ENCODE results near the gene IDUA. TPM values are rescaled to one million over a fixed set of nuclear protein-coding genes. Genes with fewer than 3 reads are reported as not detected.

Gene IDUA
- total RNA-seq, 4 donors from 2014 or later = 10.4 to 23.1 (median 11.5) TPM

DNA sequence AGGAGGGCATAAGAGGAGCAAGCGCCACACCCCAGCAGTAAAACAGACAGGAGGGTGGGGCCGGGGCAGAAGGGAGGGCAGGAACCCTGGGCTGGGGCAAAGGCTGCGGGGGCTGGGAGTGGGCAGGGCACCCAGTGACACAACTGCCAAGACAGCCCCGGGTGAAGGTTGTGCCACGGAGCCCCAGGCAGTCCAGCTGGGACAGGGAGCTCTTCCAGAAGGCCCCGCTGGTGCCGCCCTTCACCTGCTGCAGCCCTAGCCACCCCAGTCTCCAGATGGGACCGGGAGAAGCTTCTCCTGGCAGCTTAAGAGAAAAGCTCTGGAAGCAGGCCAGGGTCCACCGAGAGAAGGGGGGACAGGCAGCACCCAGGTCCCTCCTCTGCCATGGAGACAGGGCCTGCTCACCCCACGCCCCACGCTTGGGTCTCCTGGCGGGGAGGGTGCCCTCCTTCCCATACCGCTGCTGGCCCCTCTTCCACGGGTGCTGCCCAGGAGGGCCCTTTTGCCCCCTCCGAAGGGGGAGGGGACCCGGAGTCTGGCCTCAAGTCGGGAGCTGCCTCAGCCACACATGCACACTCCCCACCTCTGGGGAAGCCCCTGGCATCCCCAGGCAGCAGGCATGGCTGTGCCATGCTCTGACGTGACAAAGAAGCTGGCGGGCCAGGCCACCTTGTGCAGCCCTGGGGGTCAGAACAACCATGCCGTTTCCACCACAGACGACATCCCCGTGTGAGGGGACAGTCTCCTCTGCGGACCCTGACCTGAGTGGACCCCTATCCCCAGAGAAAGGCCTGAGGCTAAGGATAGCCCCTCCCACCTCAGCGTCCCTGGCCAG lies 15.0 kb upstream of the IDUA start:
- Histone ChIP-seq H3K36me3 (peaks cover 2 to 9% (median 6%) of the 10 kb centered on the region in 4 donors), H3K4me3 (peak overlapping the region; percentile 82 to 91 (median 88)), H3K27ac (replicated peaks in 1 of 4) (peak overlapping the region in 1 of 4 donors; percentile 48), H3K4me1 (peaks cover 23 to 54% (median 45%) of the 10 kb centered on the region in 4 donors), H3K9me3 (no peaks in the 10 kb centered on the region), H3K27me3 (peaks cover 0 to 15% (median 6%) of the 10 kb centered on the region in 4 donors)
- intact Hi-C loops (cut with DNase I) = no loop called here
- DNase-seq (ENCODE audit: extremely low spot score) = no peak
- 71% methylated on average over 8 of the region's 24 CpGs for WGBS
- no peak for TF ChIP-seq POLR2AphosphoS5 (IDR thresholded peaks at IDR 0.05)
- no peak for TF ChIP-seq EP300 (IDR thresholded peaks at IDR 0.05)
- TF ChIP-seq, protein P1, sequence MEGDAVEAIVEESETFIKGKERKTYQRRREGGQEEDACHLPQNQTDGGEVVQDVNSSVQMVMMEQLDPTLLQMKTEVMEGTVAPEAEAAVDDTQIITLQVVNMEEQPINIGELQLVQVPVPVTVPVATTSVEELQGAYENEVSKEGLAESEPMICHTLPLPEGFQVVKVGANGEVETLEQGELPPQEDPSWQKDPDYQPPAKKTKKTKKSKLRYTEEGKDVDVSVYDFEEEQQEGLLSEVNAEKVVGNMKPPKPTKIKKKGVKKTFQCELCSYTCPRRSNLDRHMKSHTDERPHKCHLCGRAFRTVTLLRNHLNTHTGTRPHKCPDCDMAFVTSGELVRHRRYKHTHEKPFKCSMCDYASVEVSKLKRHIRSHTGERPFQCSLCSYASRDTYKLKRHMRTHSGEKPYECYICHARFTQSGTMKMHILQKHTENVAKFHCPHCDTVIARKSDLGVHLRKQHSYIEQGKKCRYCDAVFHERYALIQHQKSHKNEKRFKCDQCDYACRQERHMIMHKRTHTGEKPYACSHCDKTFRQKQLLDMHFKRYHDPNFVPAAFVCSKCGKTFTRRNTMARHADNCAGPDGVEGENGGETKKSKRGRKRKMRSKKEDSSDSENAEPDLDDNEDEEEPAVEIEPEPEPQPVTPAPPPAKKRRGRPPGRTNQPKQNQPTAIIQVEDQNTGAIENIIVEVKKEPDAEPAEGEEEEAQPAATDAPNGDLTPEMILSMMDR (IDR thresholded peaks at IDR 0.05) = no peak
- TF ChIP-seq POLR2A (IDR thresholded peaks at IDR 0.05; ENCODE audit: low read depth) = no peak

DNA sequence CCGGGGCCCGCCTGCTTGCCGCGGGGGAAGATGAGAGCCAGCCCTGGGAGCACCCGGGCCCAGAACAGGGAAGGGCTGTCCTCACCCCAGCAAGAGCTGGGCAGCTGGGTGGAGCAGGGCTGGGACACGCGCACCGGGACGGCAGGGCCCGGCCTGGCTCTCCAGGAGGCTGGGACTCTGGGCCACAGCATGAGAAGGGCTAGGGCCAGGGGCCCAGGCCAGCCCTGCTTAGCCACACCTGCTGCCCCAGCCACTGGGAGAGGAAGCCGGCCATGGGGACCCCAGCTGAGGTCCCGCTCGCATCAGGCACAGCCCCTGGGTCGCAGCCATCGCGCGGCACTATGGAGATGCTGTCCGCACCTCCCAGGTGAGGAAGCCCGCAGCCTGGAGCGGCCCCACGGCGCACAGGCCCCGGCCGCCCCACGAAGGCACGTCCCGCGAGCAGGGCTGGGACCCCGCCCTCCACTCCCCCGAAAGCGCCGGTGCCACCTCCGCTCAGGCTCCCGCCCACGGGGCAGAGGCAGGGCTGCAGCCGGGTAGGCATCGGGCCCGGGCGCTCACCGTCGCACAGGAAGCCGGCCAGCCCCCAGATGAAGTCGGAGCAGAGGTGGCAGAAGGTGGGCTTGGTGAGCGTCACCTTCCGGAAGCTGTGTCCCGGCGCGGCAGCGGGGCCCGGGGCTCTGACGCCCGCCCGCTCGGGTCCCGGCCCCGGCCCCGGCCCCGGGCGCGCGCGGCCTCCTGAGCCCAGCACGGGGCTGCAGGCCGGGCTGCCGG lies 14.0 kb upstream of the IDUA start:
- Histone ChIP-seq H3K27me3 (peaks cover 0 to 11% (median 5%) of the 10 kb centered on the region in 4 donors), H3K4me1 (peaks cover 20 to 47% (median 40%) of the 10 kb centered on the region in 4 donors), H3K27ac (replicated peaks in 1 of 4) (peak overlapping the region in 3 of 4 donors; percentile 38 to 48 (median 45)), H3K36me3 (peaks cover 0 to under 1% (median 0%) of the 10 kb centered on the region in 4 donors), H3K9me3 (no peaks in the 10 kb centered on the region), H3K4me3 (peak overlapping the region; percentile 82 to 91 (median 88))
- no CpG with 5 or more reads among the region's 65 CpGs for WGBS
- TF ChIP-seq POLR2AphosphoS5 (IDR thresholded peaks at IDR 0.05) (no peak), EP300 (IDR thresholded peaks at IDR 0.05) (no peak), POLR2A (IDR thresholded peaks at IDR 0.05; ENCODE audit: low read depth) (no peak)
- TF ChIP-seq, protein P1 (IDR thresholded peaks at IDR 0.05) = no peak
- no peak for DNase-seq (ENCODE audit: extremely low spot score)
- intact Hi-C loops (cut with DNase I) = no loop called here

DNA sequence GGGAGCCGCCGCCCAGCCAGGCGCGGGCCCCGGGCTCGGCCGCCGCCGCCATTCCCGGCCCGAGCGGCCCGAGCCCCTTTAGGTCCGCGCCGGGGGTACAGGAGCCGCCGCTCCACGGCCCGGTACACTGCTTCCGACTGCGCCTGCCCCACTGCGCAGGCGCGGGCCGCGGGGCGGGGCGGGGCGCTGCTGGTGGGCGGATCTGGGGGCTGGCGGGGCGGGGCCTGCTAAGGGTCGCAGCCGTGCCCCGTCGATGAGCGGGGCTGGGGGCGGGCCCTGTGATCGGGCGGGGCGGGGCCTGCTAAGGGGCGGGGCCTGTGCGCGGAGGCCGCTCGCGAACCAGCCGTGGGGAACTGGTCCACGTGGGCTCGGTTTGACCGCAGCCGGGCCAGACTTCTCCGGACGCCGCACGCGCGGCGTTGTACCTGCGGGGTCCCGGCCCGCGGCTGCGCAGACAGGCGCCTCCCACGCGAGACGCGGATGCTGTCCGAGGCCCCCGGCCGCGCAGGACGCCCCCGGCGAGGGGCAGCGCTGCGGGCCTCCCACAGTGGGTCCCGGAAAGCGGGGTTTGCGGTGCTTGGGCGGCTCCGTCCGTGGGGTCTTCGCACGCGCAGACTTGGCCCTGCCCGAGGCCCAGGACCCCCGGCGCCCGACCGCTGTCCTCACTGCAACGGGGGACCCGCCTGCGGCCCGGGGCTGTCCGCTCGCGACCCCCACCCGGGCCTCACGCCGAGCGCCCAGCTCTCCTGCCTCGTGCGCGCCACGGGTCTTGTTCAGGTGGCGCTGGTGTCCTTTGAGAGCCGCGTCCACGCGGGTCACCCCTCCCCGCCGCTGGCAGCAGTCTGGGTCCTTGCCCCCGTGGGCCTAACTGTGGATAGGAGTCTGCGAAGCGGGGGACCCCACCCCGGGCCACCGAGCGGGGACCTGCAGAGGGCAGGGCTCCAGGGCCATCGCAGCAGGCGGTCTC lies 13.1 kb upstream of the IDUA start, which contains the start of gene DGKQ:
DGKQ (minus strand) TSS at position 139 of the 967 bp plus-strand sequence; CDS start at position 52, 87 bp downstream.
- WGBS = 54% methylated on average over 25 of the region's 123 CpGs
- DNase-seq (ENCODE audit: extremely low spot score) = peak; percentile 96

More for the DNA sequence above, 13.1 kb upstream of the IDUA start, which contains the start of gene DGKQ:
- no peak for TF ChIP-seq POLR2A (IDR thresholded peaks at IDR 0.05; ENCODE audit: low read depth)
- TF ChIP-seq, protein P1 (IDR thresholded peaks at IDR 0.05) = peak in 1 of 3 experiments; percentile 2
- TF ChIP-seq POLR2AphosphoS5 (IDR thresholded peaks at IDR 0.05) = peak in 1 of 2 donors; percentile 16
- no peak for TF ChIP-seq EP300 (IDR thresholded peaks at IDR 0.05)
- Histone ChIP-seq H3K27ac (replicated peaks in 1 of 4) (peak within 1 kb of the TSS in 3 of 4 donors; percentile 38 to 51 (median 48)), H3K27me3 (peaks cover 0 to 2% (median under 1%) of the 10 kb centered on the region in 4 donors), H3K4me3 (peak within 1 kb of the TSS; percentile 82 to 91 (median 88)), H3K9me3 (no peaks in the 10 kb centered on the region), H3K36me3 (no peaks in the 10 kb centered on the region), H3K4me1 (peaks cover 19 to 38% (median 31%) of the 10 kb centered on the region in 4 donors)
- intact Hi-C loops (cut with DNase I) = no loop called here
